Measurements from ENCODE around the gene ZNF644. TPM values are rescaled to one million over a fixed set of nuclear protein-coding genes. Genes with fewer than 3 reads are reported as not detected.

Gene ZNF644
- total RNA-seq, 1 experiment from 2014 or later = 55.9 TPM

DNA sequence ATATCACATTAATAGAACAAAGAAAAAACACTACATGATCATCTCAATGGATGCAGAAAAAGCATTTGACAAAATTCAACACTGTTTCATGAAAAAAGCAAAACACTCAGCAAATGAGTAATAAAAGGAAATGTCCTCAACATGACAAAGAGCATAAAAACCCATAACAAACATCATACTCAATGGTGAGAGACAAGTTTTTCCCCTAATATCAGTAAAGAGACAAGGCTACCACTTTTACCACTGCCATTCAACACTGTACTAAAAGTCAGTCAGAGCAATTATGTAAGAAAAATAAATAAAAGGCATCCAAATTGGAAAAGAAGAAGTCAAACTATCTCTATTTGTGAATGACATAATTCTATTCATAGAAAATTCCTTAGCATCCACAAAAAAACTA is 64.3 kb downstream of the ZNF644 start:
- no TSS peak for BruUV-seq (replicated peaks)
- Histone ChIP-seq H3K36me3 (ENCODE audit: control insufficient read depth in 1 of 2, insufficient read depth in 2 of 2, low read length in 2 of 2) (peaks cover 0 to 15% of the 10 kb centered on the region in 2 experiments; a peak in 1 of 4 replicates), H3K27me3 (ENCODE audit: insufficient read depth, low read length) (no peaks in the 10 kb centered on the region), H3K9me2 (ENCODE audit: insufficient read depth) (no peaks in the 10 kb centered on the region), H2AFZ (ENCODE audit: low read depth, low read length, poor library complexity, severe bottlenecking) (no peak overlapping the region), H3K9ac (ENCODE audit: low read length) (no peak overlapping the region), H3K4me3 (replicated peaks in 1 of 2; ENCODE audit: low read depth in 1 of 2, low read length in 2 of 2) (no peak overlapping the region), H3K4me2 (ENCODE audit: low read length) (no peak overlapping the region), H3K9me3 (ENCODE audit: control insufficient read depth in 1 of 2, insufficient read depth in 1 of 2, low read depth in 1 of 2, low read length in 2 of 2) (no peaks in the 10 kb centered on the region), H3K27ac (ENCODE audit: low read depth, low read length) (no peak overlapping the region), H3K4me1 (ENCODE audit: control insufficient read depth in 1 of 2, insufficient read depth in 2 of 2, low read length in 2 of 2) (peaks cover 5 to 26% of the 10 kb centered on the region in 2 experiments; a peak in 3 of 4 replicates), H4K20me1 (ENCODE audit: insufficient read depth) (peaks cover 4% of the 10 kb centered on the region; the same call in 1 of the 2 replicates), H3K79me2 (ENCODE audit: insufficient read depth, low read length) (peaks cover 99% of the 10 kb centered on the region)
- RAD21 ChIA-PET (ENCODE audit: low non-redundant PET in 1 of 2, low total read pairs in 2 of 2, uncharacterized antibody in 2 of 2, unreplicated experiment in 2 of 2) = no interaction called here
- intact Hi-C loops (cut with micrococcal nuclease) = no loop called here
- CTCF ChIA-PET = no interaction called here
- no peak for ATAC-seq
- TF ChIP-seq SIN3A (IDR thresholded peaks at IDR 0.05; ENCODE audit: low read depth) (no peak), POLR2AphosphoS5 (IDR thresholded peaks at IDR 0.05; ENCODE audit: low read depth, low read length) (no peak), POLR2A (IDR thresholded peaks at IDR 0.05; ENCODE audit: borderline replicate concordance, extremely low read depth, insufficient read depth, insufficient read length) (no peak), FOSL1 (IDR thresholded peaks at IDR 0.05; ENCODE audit: low read depth) (no peak), EZH2 (IDR thresholded peaks at IDR 0.05) (no peak), EGR1 (IDR thresholded peaks at IDR 0.05; ENCODE audit: low read depth) (no peak), CBX3 (IDR thresholded peaks at IDR 0.05; ENCODE audit: low read depth) (no peak), SP1 (IDR thresholded peaks at IDR 0.05; ENCODE audit: low read depth) (no peak), ZNF274 (IDR thresholded peaks at IDR 0.05; ENCODE audit: low read depth, low read length) (no peak), RAD21 (IDR thresholded peaks at IDR 0.05; ENCODE audit: low read depth) (no peak), YY1 (IDR thresholded peaks at IDR 0.05; ENCODE audit: extremely low read depth, insufficient replicate concordance, low read depth, low read length) (no peak), SRF (IDR thresholded peaks at IDR 0.05; ENCODE audit: low read depth) (no peak), ELF1 (IDR thresholded peaks at IDR 0.05; ENCODE audit: borderline replicate concordance, low read depth) (no peak), JUND (IDR thresholded peaks at IDR 0.05) (no peak), CEBPB (IDR thresholded peaks at IDR 0.05; ENCODE audit: low read depth) (no peak)
- TF ChIP-seq, protein P1, sequence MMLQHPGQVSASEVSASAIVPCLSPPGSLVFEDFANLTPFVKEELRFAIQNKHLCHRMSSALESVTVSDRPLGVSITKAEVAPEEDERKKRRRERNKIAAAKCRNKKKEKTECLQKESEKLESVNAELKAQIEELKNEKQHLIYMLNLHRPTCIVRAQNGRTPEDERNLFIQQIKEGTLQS (IDR thresholded peaks at IDR 0.05) = no peak
- TF ChIP-seq, protein P2, sequence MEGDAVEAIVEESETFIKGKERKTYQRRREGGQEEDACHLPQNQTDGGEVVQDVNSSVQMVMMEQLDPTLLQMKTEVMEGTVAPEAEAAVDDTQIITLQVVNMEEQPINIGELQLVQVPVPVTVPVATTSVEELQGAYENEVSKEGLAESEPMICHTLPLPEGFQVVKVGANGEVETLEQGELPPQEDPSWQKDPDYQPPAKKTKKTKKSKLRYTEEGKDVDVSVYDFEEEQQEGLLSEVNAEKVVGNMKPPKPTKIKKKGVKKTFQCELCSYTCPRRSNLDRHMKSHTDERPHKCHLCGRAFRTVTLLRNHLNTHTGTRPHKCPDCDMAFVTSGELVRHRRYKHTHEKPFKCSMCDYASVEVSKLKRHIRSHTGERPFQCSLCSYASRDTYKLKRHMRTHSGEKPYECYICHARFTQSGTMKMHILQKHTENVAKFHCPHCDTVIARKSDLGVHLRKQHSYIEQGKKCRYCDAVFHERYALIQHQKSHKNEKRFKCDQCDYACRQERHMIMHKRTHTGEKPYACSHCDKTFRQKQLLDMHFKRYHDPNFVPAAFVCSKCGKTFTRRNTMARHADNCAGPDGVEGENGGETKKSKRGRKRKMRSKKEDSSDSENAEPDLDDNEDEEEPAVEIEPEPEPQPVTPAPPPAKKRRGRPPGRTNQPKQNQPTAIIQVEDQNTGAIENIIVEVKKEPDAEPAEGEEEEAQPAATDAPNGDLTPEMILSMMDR (IDR thresholded peaks at IDR 0.05 in 2 of 3, conservative IDR thresholded peaks at IDR 0.05 in 1 of 3; ENCODE audit: borderline replicate concordance in 1 of 3, insufficient read depth in 1 of 3, low read depth in 2 of 3, low read length in 2 of 3) = no peak
- TF ChIP-seq, protein P3, sequence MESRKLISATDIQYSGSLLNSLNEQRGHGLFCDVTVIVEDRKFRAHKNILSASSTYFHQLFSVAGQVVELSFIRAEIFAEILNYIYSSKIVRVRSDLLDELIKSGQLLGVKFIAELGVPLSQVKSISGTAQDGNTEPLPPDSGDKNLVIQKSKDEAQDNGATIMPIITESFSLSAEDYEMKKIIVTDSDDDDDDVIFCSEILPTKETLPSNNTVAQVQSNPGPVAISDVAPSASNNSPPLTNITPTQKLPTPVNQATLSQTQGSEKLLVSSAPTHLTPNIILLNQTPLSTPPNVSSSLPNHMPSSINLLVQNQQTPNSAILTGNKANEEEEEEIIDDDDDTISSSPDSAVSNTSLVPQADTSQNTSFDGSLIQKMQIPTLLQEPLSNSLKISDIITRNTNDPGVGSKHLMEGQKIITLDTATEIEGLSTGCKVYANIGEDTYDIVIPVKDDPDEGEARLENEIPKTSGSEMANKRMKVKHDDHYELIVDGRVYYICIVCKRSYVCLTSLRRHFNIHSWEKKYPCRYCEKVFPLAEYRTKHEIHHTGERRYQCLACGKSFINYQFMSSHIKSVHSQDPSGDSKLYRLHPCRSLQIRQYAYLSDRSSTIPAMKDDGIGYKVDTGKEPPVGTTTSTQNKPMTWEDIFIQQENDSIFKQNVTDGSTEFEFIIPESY (IDR thresholded peaks at IDR 0.05; ENCODE audit: extremely low read depth, insufficient replicate concordance, low read length) = no peak
- TF ChIP-seq, protein P4, sequence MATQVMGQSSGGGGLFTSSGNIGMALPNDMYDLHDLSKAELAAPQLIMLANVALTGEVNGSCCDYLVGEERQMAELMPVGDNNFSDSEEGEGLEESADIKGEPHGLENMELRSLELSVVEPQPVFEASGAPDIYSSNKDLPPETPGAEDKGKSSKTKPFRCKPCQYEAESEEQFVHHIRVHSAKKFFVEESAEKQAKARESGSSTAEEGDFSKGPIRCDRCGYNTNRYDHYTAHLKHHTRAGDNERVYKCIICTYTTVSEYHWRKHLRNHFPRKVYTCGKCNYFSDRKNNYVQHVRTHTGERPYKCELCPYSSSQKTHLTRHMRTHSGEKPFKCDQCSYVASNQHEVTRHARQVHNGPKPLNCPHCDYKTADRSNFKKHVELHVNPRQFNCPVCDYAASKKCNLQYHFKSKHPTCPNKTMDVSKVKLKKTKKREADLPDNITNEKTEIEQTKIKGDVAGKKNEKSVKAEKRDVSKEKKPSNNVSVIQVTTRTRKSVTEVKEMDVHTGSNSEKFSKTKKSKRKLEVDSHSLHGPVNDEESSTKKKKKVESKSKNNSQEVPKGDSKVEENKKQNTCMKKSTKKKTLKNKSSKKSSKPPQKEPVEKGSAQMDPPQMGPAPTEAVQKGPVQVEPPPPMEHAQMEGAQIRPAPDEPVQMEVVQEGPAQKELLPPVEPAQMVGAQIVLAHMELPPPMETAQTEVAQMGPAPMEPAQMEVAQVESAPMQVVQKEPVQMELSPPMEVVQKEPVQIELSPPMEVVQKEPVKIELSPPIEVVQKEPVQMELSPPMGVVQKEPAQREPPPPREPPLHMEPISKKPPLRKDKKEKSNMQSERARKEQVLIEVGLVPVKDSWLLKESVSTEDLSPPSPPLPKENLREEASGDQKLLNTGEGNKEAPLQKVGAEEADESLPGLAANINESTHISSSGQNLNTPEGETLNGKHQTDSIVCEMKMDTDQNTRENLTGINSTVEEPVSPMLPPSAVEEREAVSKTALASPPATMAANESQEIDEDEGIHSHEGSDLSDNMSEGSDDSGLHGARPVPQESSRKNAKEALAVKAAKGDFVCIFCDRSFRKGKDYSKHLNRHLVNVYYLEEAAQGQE (IDR thresholded peaks at IDR 0.05; ENCODE audit: low read depth) = no peak
- no peak for DNase-seq (ENCODE audit: low read depth, low spot score)
- POLR2A ChIA-PET = no interaction called here
